HUES64 (cell line): Measurements from ENCODE around the gene FBXL7.

Source experiments
- H3K27ac ChIP-seq: 2 replicates; pipeline ENCODE4 v1.7.0; 2013; ENCODE audit warnings: low read depth, low read length, inconsistent platforms
- H3K27me3 ChIP-seq: 2 replicates; pipeline ENCODE4 v1.6.1; 2013; ENCODE audit warnings: mild to moderate bottlenecking, low read length; ENCODE audit not compliant: insufficient read depth
- H3K36me3 ChIP-seq: 2 replicates; pipeline ENCODE4 v1.6.1; 2013; ENCODE audit warnings: mild to moderate bottlenecking, low read length; ENCODE audit not compliant: insufficient read depth
- H3K4me1 ChIP-seq: 2 replicates; pipeline ENCODE4 v1.6.1; 2013; ENCODE audit warnings: mild to moderate bottlenecking, low read length, moderate library complexity; ENCODE audit not compliant: insufficient read depth
- H3K4me3 ChIP-seq: 2 replicates; pipeline ENCODE4 v1.5.1; 2013; ENCODE audit warnings: mild to moderate bottlenecking, low read length, moderate library complexity
- H3K9ac ChIP-seq: 2 replicates; pipeline ENCODE4 v1.6.1; 2013; ENCODE audit warnings: mild to moderate bottlenecking, low read depth, low read length
- H3K9me3 ChIP-seq: 2 replicates; pipeline ENCODE4 v1.6.1; 2013; ENCODE audit warnings: low read depth, low read length; ENCODE audit not compliant: insufficient read depth
- WGBS: fragments of 150-250, 120-280 bp; methylation state at CpG from one replicate; pipeline ENCODE4 v1.1.7; 2013; ENCODE audit warnings: missing lambda C conversion rate; 5-methylcytosine and 5-hydroxymethylcytosine counted together

Gene FBXL7

GRCh38 chr5:15880201-15880600 lies 380.2 kb downstream of the FBXL7 start:
- no peaks in the 10 kb centered on the region for H3K9me3 ChIP-seq
- H3K9ac ChIP-seq: no peak overlapping the region
- H3K4me1 ChIP-seq: no peaks in the 10 kb centered on the region
- no peak overlapping the region for H3K4me3 ChIP-seq
- no peaks in the 10 kb centered on the region for H3K27me3 ChIP-seq
- WGBS: 94% methylated on average over 3 of the region's 3 CpGs
- no peaks in the 10 kb centered on the region for H3K36me3 ChIP-seq
- H3K27ac ChIP-seq: no peak overlapping the region

GRCh38 chr5:15885156-15885555 lies 385.2 kb downstream of the FBXL7 start:
- 93% methylated on average over 3 of the region's 3 CpGs for WGBS

GRCh38 chr5:15886156-15886555 lies 386.2 kb downstream of the FBXL7 start:
- 86% methylated on average over 1 of the region's 1 CpG for WGBS
- H3K9ac ChIP-seq: no peak overlapping the region
- no peaks in the 10 kb centered on the region for H3K4me1 ChIP-seq
- no peak overlapping the region for H3K4me3 ChIP-seq
- H3K27ac ChIP-seq: no peak overlapping the region
- no peaks in the 10 kb centered on the region for H3K9me3 ChIP-seq
- H3K36me3 ChIP-seq: no peaks in the 10 kb centered on the region
- no peaks in the 10 kb centered on the region for H3K27me3 ChIP-seq

More at GRCh38 chr5:15885156-15885555, 385.2 kb downstream of the FBXL7 start:
- H3K27me3 ChIP-seq: no peaks in the 10 kb centered on the region
- H3K4me3 ChIP-seq: no peak overlapping the region
- H3K9me3 ChIP-seq: no peaks in the 10 kb centered on the region
- H3K9ac ChIP-seq: no peak overlapping the region
- H3K36me3 ChIP-seq: no peaks in the 10 kb centered on the region
- H3K27ac ChIP-seq: no peak overlapping the region
- no peaks in the 10 kb centered on the region for H3K4me1 ChIP-seq

- Histone ChIP-seq H3K4me3 (no peak overlapping the region), H3K9me3 (no peaks in the 10 kb centered on the region), H3K27ac (no peak overlapping the region), H3K27me3 (no peaks in the 10 kb centered on the region), H3K4me1 (no peaks in the 10 kb centered on the region), H3K36me3 (no peaks in the 10 kb centered on the region), H3K9ac (no peak overlapping the region)
- WGBS: 97% methylated on average over 2 of the region's 3 CpGs
Measured at GRCh38 chr5:15887093-15887492, 387.1 kb downstream of the FBXL7 start.

- WGBS: 90% methylated on average over 3 of the region's 3 CpGs
- Histone ChIP-seq H3K4me1 (no peaks in the 10 kb centered on the region), H3K4me3 (no peak overlapping the region), H3K27me3 (no peaks in the 10 kb centered on the region), H3K27ac (no peak overlapping the region), H3K9me3 (no peaks in the 10 kb centered on the region), H3K9ac (no peak overlapping the region), H3K36me3 (no peaks in the 10 kb centered on the region)
Measured at GRCh38 chr5:15889001-15889400, 389.0 kb downstream of the FBXL7 start.

GRCh38 chr5:15893866-15894265 lies 393.9 kb downstream of the FBXL7 start:
- Histone ChIP-seq H3K27me3 (no peaks in the 10 kb centered on the region), H3K9me3 (no peaks in the 10 kb centered on the region), H3K4me1 (no peaks in the 10 kb centered on the region), H3K9ac (no peak overlapping the region), H3K36me3 (no peaks in the 10 kb centered on the region), H3K4me3 (no peak overlapping the region), H3K27ac (no peak overlapping the region)
- WGBS: 87% methylated on average over 11 of the region's 11 CpGs

- no peaks in the 10 kb centered on the region for H3K36me3 ChIP-seq
- H3K4me1 ChIP-seq: no peaks in the 10 kb centered on the region
- no peak overlapping the region for H3K9ac ChIP-seq
- no peaks in the 10 kb centered on the region for H3K9me3 ChIP-seq
- no peak overlapping the region for H3K27ac ChIP-seq
- no peak overlapping the region for H3K4me3 ChIP-seq
- whole genome bisulfite sequencing: 95% methylated on average over 3 of the region's 3 CpGs
- H3K27me3 ChIP-seq: no peaks in the 10 kb centered on the region
Measured at GRCh38 chr5:15897656-15898055, 397.7 kb downstream of the FBXL7 start.

- no peak overlapping the region for H3K9ac ChIP-seq
- WGBS: 94% methylated on average over 6 of the region's 6 CpGs
- no peak overlapping the region for H3K27ac ChIP-seq
- no peaks in the 10 kb centered on the region for H3K9me3 ChIP-seq
- H3K36me3 ChIP-seq: no peaks in the 10 kb centered on the region
- no peak overlapping the region for H3K4me3 ChIP-seq
- H3K27me3 ChIP-seq: no peaks in the 10 kb centered on the region
- H3K4me1 ChIP-seq: no peaks in the 10 kb centered on the region
Measured at GRCh38 chr5:15898641-15899040, 398.7 kb downstream of the FBXL7 start.

- H3K27me3 ChIP-seq: no peaks in the 10 kb centered on the region
- no peaks in the 10 kb centered on the region for H3K9me3 ChIP-seq
- H3K4me3 ChIP-seq: no peak overlapping the region
- H3K36me3 ChIP-seq: no peaks in the 10 kb centered on the region
- no peaks in the 10 kb centered on the region for H3K4me1 ChIP-seq
- 90% methylated on average over 1 of the region's 1 CpG for WGBS
- H3K9ac ChIP-seq: no peak overlapping the region
- H3K27ac ChIP-seq: no peak overlapping the region
Measured at GRCh38 chr5:15899481-15899880, 399.5 kb downstream of the FBXL7 start.

GRCh38 chr5:15901151-15901550 lies 401.2 kb downstream of the FBXL7 start:
- 67% methylated on average over 2 of the region's 2 CpGs for WGBS
- H3K9me3 ChIP-seq: no peaks in the 10 kb centered on the region
- no peak overlapping the region for H3K9ac ChIP-seq
- no peak overlapping the region for H3K27ac ChIP-seq
- no peaks in the 10 kb centered on the region for H3K4me1 ChIP-seq
- H3K36me3 ChIP-seq: no peaks in the 10 kb centered on the region
- H3K27me3 ChIP-seq: no peaks in the 10 kb centered on the region
- H3K4me3 ChIP-seq: no peak overlapping the region

GRCh38 chr5:15902066-15902465 lies 402.1 kb downstream of the FBXL7 start:
- no peaks in the 10 kb centered on the region for H3K9me3 ChIP-seq
- H3K4me1 ChIP-seq: no peaks in the 10 kb centered on the region
- H3K4me3 ChIP-seq: no peak overlapping the region
- 96% methylated on average over 6 of the region's 6 CpGs for WGBS
- H3K9ac ChIP-seq: no peak overlapping the region
- no peaks in the 10 kb centered on the region for H3K36me3 ChIP-seq
- no peaks in the 10 kb centered on the region for H3K27me3 ChIP-seq
- H3K27ac ChIP-seq: no peak overlapping the region
